DOHH2 (cell line): ENCODE data around the gene PTGES.

Source experiments
- H3F3A ChIP-seq: fragments of 200-600 bp; sonication (generic), shearing (Covaris generic); 2 replicates; pipeline ENCODE4 v1.6.0; 2016; ENCODE audit warnings: antibody characterized with exemption, mild to moderate bottlenecking; ENCODE audit not compliant: control insufficient read depth, insufficient read depth
- H3K27ac ChIP-seq: fragments of 200-600 bp; sonication (generic); 2 replicates; pipeline ENCODE4 v1.5.1; 2014; ENCODE audit warnings: low read depth, mild to moderate bottlenecking, low read length, moderate library complexity
- H3K27me3 ChIP-seq: fragments of 200-600 bp; sonication (generic); 2 replicates; pipeline ENCODE4 v1.6.1; 2014; ENCODE audit warnings: mild to moderate bottlenecking, low read length, mixed read lengths; ENCODE audit not compliant: control insufficient read depth
- H3K36me3 ChIP-seq: fragments of 200-600 bp; sonication (generic); 2 replicates; pipeline ENCODE4 v1.6.1; 2014; ENCODE audit warnings: mild to moderate bottlenecking, low read length, moderate library complexity, mixed read lengths; ENCODE audit not compliant: control insufficient read depth
- H3K4me1 ChIP-seq: fragments of 200-600 bp; sonication (generic); 2 replicates; pipeline ENCODE4 v1.6.1; 2014; ENCODE audit warnings: mild to moderate bottlenecking, low read length, mixed read lengths; ENCODE audit not compliant: control insufficient read depth
- H3K4me2 ChIP-seq: fragments of 200-600 bp; sonication (generic); 2 replicates; pipeline ENCODE4 v1.6.0; 2014; ENCODE audit warnings: mild to moderate bottlenecking, low read length, moderate library complexity
- H3K4me3 ChIP-seq: fragments of 200-600 bp; sonication (generic); 2 replicates; pipeline ENCODE4 v1.5.1; 2014; ENCODE audit warnings: mild to moderate bottlenecking, low read length, mixed read lengths
- H3K79me2 ChIP-seq: fragments of 200-600 bp; sonication (generic); 2 replicates; pipeline ENCODE4 v1.6.1; 2014; ENCODE audit warnings: mild to moderate bottlenecking, low read length, mixed read lengths; ENCODE audit not compliant: control insufficient read depth
- H3K9me2 ChIP-seq: fragments of 200-600 bp; sonication (generic); replicated peaks from 2 replicates; pipeline ENCODE4 v1.6.1; 2014; ENCODE audit warnings: mild to moderate bottlenecking, low read length, mixed read lengths; ENCODE audit not compliant: control insufficient read depth
- H3K9me3 ChIP-seq: fragments of 200-600 bp; sonication (generic); 2 replicates; pipeline ENCODE4 v1.6.1; 2014; ENCODE audit warnings: antibody characterized with exemption, low read length, mixed read lengths; ENCODE audit not compliant: control insufficient read depth, insufficient read depth
- H4K20me1 ChIP-seq: fragments of 200-600 bp; sonication (generic); 2 replicates; pipeline ENCODE4 v1.6.0; 2014; ENCODE audit warnings: low read depth, mild to moderate bottlenecking, antibody characterized with exemption, low read length, moderate library complexity; ENCODE audit not compliant: control insufficient read depth, insufficient read depth
- EZH2phosphoT487 ChIP-seq: fragments of 200-600 bp; sonication (generic); IDR thresholded peaks from 2 replicates; pipeline ENCODE4 v1.6.1; 2017; ENCODE audit warnings: borderline replicate concordance, mild to moderate bottlenecking, antibody characterized with exemption, low read length, moderate library complexity, mixed read lengths
- TF ChIP-seq, protein P1 (sequence below): fragments of 200-600 bp; sonication (generic); IDR thresholded peaks from one replicate; pipeline ENCODE4 v1.5.1; 2014; ENCODE audit warnings: antibody characterized with exemption, mild to moderate bottlenecking, low read depth, low read length; ENCODE audit not compliant: poor library complexity, severe bottlenecking

The PTGES gene

GRCh38 chr9:129732946-129733631 lies 19.8 kb downstream of the PTGES start:
- H4K20me1 ChIP-seq: no peaks in the 10 kb centered on the region
- H3K27ac ChIP-seq: no peak overlapping the region
- H3K79me2 ChIP-seq: no peaks in the 10 kb centered on the region
- peaks cover 5% of the 10 kb centered on the region; the same call in 1 of the 2 replicates for H3K27me3 ChIP-seq
- no peaks in the 10 kb centered on the region for H3F3A ChIP-seq
- no peaks in the 10 kb centered on the region for H3K9me3 ChIP-seq
- no peaks in the 10 kb centered on the region for H3K36me3 ChIP-seq
- H3K4me1 ChIP-seq: peaks cover 12% of the 10 kb centered on the region
- no peaks in the 10 kb centered on the region for H3K9me2 ChIP-seq
- no peak for TF ChIP-seq EZH2phosphoT487
- TF ChIP-seq, protein P1, sequence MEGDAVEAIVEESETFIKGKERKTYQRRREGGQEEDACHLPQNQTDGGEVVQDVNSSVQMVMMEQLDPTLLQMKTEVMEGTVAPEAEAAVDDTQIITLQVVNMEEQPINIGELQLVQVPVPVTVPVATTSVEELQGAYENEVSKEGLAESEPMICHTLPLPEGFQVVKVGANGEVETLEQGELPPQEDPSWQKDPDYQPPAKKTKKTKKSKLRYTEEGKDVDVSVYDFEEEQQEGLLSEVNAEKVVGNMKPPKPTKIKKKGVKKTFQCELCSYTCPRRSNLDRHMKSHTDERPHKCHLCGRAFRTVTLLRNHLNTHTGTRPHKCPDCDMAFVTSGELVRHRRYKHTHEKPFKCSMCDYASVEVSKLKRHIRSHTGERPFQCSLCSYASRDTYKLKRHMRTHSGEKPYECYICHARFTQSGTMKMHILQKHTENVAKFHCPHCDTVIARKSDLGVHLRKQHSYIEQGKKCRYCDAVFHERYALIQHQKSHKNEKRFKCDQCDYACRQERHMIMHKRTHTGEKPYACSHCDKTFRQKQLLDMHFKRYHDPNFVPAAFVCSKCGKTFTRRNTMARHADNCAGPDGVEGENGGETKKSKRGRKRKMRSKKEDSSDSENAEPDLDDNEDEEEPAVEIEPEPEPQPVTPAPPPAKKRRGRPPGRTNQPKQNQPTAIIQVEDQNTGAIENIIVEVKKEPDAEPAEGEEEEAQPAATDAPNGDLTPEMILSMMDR: no peak
- H3K4me2 ChIP-seq: no peak overlapping the region
- no peak overlapping the region for H3K4me3 ChIP-seq

GRCh38 chr9:129732100-129732499 lies 20.7 kb downstream of the PTGES start:
- Histone ChIP-seq H3K4me2 (no peak overlapping the region), H3F3A (no peaks in the 10 kb centered on the region), H3K79me2 (no peaks in the 10 kb centered on the region), H3K27ac (no peak overlapping the region), H3K4me1 (peaks cover 3% of the 10 kb centered on the region), H3K4me3 (no peak overlapping the region), H3K27me3 (peaks cover 4% of the 10 kb centered on the region; the same call in 1 of the 2 replicates), H4K20me1 (no peaks in the 10 kb centered on the region), H3K9me2 (no peaks in the 10 kb centered on the region), H3K36me3 (no peaks in the 10 kb centered on the region), H3K9me3 (no peaks in the 10 kb centered on the region)
- no peak for TF ChIP-seq EZH2phosphoT487
- TF ChIP-seq, protein P1: no peak

DNA sequence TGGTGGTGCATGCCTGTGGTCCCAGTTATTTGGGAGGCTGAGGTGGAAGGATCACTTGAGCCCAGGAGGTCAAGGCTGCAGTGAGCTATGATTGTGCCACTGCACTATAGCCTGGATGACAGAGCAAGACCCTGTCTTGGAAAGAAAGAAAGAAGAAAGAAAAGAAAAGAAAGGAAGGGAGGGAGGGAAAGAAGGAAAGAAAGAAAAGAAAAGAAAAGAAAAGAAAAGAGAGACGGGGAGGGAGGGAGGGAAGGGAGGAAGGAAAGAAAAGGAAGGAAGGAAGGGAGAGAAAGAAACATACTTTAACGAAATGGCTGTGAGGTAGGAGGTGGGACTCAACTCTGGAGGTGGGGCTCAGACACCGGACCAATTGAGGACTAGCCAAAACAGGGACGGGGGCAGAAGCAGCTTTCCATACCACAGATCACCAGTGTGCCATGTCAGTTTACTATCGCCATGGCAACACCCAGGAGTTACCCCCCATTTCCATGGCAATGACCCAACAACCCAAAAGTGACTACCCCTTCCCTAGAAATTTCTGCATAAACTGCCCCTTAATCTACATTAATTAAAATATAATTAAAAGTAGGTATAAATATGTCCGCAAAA lies 21.3 kb downstream of the PTGES start:
- no peaks in the 10 kb centered on the region for H3K9me2 ChIP-seq
- H3K36me3 ChIP-seq: no peaks in the 10 kb centered on the region
- no peaks in the 10 kb centered on the region for H3K9me3 ChIP-seq
- H3K79me2 ChIP-seq: no peaks in the 10 kb centered on the region
- H3K27ac ChIP-seq: no peak overlapping the region
- H3K4me3 ChIP-seq: no peak overlapping the region
- 0 out of 2 replicates have a peak, but pooled peaks cover 2% of the 10 kb centered on the region for H3K27me3 ChIP-seq
- TF ChIP-seq, protein P1: no peak
- TF ChIP-seq EZH2phosphoT487: no peak
- H3K4me2 ChIP-seq: no peak overlapping the region
- H3K4me1 ChIP-seq: no peaks in the 10 kb centered on the region
- H3F3A ChIP-seq: no peaks in the 10 kb centered on the region
- H4K20me1 ChIP-seq: no peaks in the 10 kb centered on the region
